Suprapubic skin (tissue), 3 donors: Measurements from ENCODE around the gene LIG4.

Experiments
- CTCF ChIP-seq, 2 donors: fragments of 200-600 bp in 1 of 2; fragments of 450-650 bp in 1 of 2; sonication (generic) in 1 of 2; IDR thresholded peaks; one replicate each; pipeline ENCODE4 v1.5.1; 2016 to 2019; ENCODE audit warnings: antibody characterized with exemption in 2 of 2, mild to moderate bottlenecking in 1 of 2, moderate library complexity in 1 of 2
- POLR2A ChIP-seq, 2 donors: fragments of 450-650 bp; IDR thresholded peaks; one replicate each; pipeline ENCODE4 v1.6.1; 2017; ENCODE audit warnings: antibody characterized with exemption in 2 of 2, mild to moderate bottlenecking in 2 of 2, moderate library complexity in 2 of 2

DNA sequence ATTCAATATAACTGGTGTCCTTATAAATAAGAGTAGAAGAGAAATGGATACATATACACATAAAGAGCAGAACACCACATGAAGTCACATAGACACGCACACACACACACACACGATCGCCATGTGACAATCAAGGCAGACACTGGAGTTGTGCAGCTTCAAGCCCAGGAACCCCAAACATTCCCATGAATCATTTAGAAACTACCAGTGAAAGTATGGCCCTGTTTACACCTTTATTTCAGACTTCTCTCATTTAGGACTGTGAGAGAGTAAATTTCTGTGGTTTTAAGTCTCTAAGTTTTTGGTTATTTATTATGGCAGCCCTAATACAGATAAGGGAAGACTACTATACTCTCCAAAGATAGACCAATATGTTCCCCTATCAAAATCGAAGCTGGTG is 33.8 kb upstream of the LIG4 start:
- TF ChIP-seq CTCF (IDR thresholded peaks at IDR 0.05) = no peak
- TF ChIP-seq POLR2A (IDR thresholded peaks at IDR 0.05) = no peak
